WTC11 (cell line): Measurements from ENCODE around the gene HMGCL. TPM values are rescaled to one million over a fixed set of nuclear protein-coding genes. Genes with fewer than 3 reads are reported as not detected.

Experiments
- CTCF ChIP-seq: fragments of 200-600 bp; IDR thresholded peaks from 2 replicates; pipeline ENCODE4 v1.8.0; 2022; ENCODE audit warnings: antibody characterized with exemption
- E2F4 ChIP-seq: sonication (generic); formaldehyde crosslinking; IDR thresholded peaks from 2 replicates; pipeline ENCODE4 v1.8.1; 2022; ENCODE audit warnings: low read depth, mild to moderate bottlenecking, moderate library complexity, missing genetic modification reagents, borderline replicate concordance
- ELF4 ChIP-seq: sonication (generic); formaldehyde crosslinking; IDR thresholded peaks from 2 replicates; pipeline ENCODE4 v1.8.1; 2022; ENCODE audit warnings: low read depth, mild to moderate bottlenecking, moderate library complexity, missing genetic modification reagents
- FOXJ3 ChIP-seq: sonication (generic); formaldehyde crosslinking; IDR thresholded peaks from 2 replicates; pipeline ENCODE4 v1.9.0; 2021; ENCODE audit warnings: missing genetic modification reagents, mild to moderate bottlenecking, borderline replicate concordance
- GABPB1 ChIP-seq: sonication (generic); formaldehyde crosslinking; IDR thresholded peaks from 2 replicates; pipeline ENCODE4 v1.8.1; 2023; ENCODE audit warnings: mild to moderate bottlenecking, missing genetic modification reagents
- GRHL2 ChIP-seq: fragments of 250-450 bp; sonication (Bioruptor Pico); IDR thresholded peaks from 2 replicates; pipeline ENCODE4 v1.8.0; 2022; ENCODE audit warnings: mild to moderate bottlenecking, moderate library complexity; ENCODE audit not compliant: insufficient replicate concordance, severe bottlenecking
- HMGA2 ChIP-seq: fragments of 250-450 bp; sonication (Bioruptor Pico); IDR thresholded peaks from 2 replicates; pipeline ENCODE4 v1.4.0; 2021; ENCODE audit warnings: mild to moderate bottlenecking, moderate library complexity
- MXD4 ChIP-seq: fragments of 250-450 bp; sonication (Bioruptor Pico); IDR thresholded peaks from 2 replicates; pipeline ENCODE4 v1.8.0; 2021; ENCODE audit warnings: mild to moderate bottlenecking, moderate library complexity, borderline replicate concordance
- NFATC4 ChIP-seq: fragments of 250-450 bp; sonication (Bioruptor Pico); IDR thresholded peaks from 2 replicates; pipeline ENCODE4 v1.9.0; 2021; ENCODE audit warnings: mild to moderate bottlenecking
- NFE2L1 ChIP-seq: sonication (generic); formaldehyde crosslinking; IDR thresholded peaks from 2 replicates; pipeline ENCODE4 v1.8.1; 2023; ENCODE audit warnings: missing genetic modification reagents
- PRDM15 ChIP-seq: sonication (generic); formaldehyde crosslinking; IDR thresholded peaks from 2 replicates; pipeline ENCODE4 v1.8.0; 2022; ENCODE audit warnings: missing genetic modification reagents
- PREB ChIP-seq: sonication (generic); formaldehyde crosslinking; IDR thresholded peaks from 2 replicates; pipeline ENCODE4 v1.8.1; 2022; ENCODE audit warnings: mild to moderate bottlenecking, missing genetic modification reagents, moderate library complexity, borderline replicate concordance
- PRRX2 ChIP-seq: fragments of 250-450 bp; sonication (Bioruptor Pico); IDR thresholded peaks from 2 replicates; pipeline ENCODE4 v1.8.0; 2021; ENCODE audit warnings: mild to moderate bottlenecking
- RORB ChIP-seq: fragments of 250-450 bp; sonication (Bioruptor Pico); IDR thresholded peaks from 2 replicates; pipeline ENCODE4 v1.9.0; 2021; ENCODE audit warnings: mild to moderate bottlenecking
- TEAD1 ChIP-seq: sonication (generic); formaldehyde crosslinking; IDR thresholded peaks from 2 replicates; pipeline ENCODE4 v1.8.0; 2022; ENCODE audit warnings: mild to moderate bottlenecking, missing genetic modification reagents
- TEAD4 ChIP-seq: sonication (generic); formaldehyde crosslinking; IDR thresholded peaks from 2 replicates; pipeline ENCODE4 v1.8.0; 2022; ENCODE audit warnings: mild to moderate bottlenecking, missing genetic modification reagents
- USF2 ChIP-seq: sonication (generic); formaldehyde crosslinking; IDR thresholded peaks from 2 replicates; pipeline ENCODE4 v1.8.1; 2023; ENCODE audit warnings: mild to moderate bottlenecking, missing genetic modification reagents, moderate library complexity
- ZMAT4 ChIP-seq: fragments of 250-450 bp; sonication (Bioruptor Pico); IDR thresholded peaks from 2 replicates; pipeline ENCODE4 v1.9.0; 2021; ENCODE audit warnings: mild to moderate bottlenecking
- ZNF219 ChIP-seq: sonication (generic); formaldehyde crosslinking; IDR thresholded peaks from 2 replicates; pipeline ENCODE4 v1.8.0; 2023; ENCODE audit warnings: missing genetic modification reagents, mild to moderate bottlenecking, borderline replicate concordance
- ZNF281 ChIP-seq: sonication (generic); formaldehyde crosslinking; IDR thresholded peaks from 2 replicates; pipeline ENCODE4 v1.8.0; 2023; ENCODE audit warnings: mild to moderate bottlenecking, missing genetic modification reagents
- ZNF532 ChIP-seq: fragments of 250-450 bp; sonication (Bioruptor Pico); IDR thresholded peaks from 2 replicates; pipeline ENCODE4 v1.9.0; 2021; ENCODE audit warnings: mild to moderate bottlenecking, borderline replicate concordance
- ZNF671 ChIP-seq: fragments of 250-450 bp; sonication (Bioruptor Pico); IDR thresholded peaks from 2 replicates; pipeline ENCODE4 v1.8.0; 2021; ENCODE audit warnings: mild to moderate bottlenecking
- total RNA-seq: library from RNA; stranded (reverse); gene quantifications from 3 replicates; pipeline ENCODE4 v1.2.3, GENCODE V29; 2021

HMGCL gene
- total RNA-seq, 1 experiment from 2014 or later: 22.7 TPM

GRCh38 chr1:23777979-23778814 is 47.0 kb downstream of the HMGCL start, which contains the start of gene PITHD1 (continued):
- TF ChIP-seq ZNF219 (CRISPR knock-in tag) (no peak; the same call in 1 of the 2 replicates), FOXJ3 (CRISPR knock-in tag) (no peak), GABPB1 (CRISPR knock-in tag) (0 out of 2 replicates have a peak, but pooled peaks have one; percentile 26), PREB (CRISPR knock-in tag) (no peak; the same call in 1 of the 2 replicates), ZNF281 (CRISPR knock-in tag) (no peak), RORB (no peak), PRRX2 (CRISPR knock-in tag) (0 out of 2 replicates have a peak, but pooled peaks have one; percentile 55), E2F4 (CRISPR knock-in tag) (peak; percentile 74; the same call in 1 of the 2 replicates), USF2 (CRISPR knock-in tag) (no peak), ZNF671 (CRISPR knock-in tag) (no peak), PRDM15 (CRISPR knock-in tag) (no peak), HMGA2 (CRISPR knock-in tag) (no peak), GRHL2 (CRISPR knock-in tag) (no peak), ZNF532 (CRISPR knock-in tag) (no peak), CTCF (no peak), MXD4 (CRISPR knock-in tag) (no peak), NFATC4 (no peak), TEAD1 (0 out of 2 replicates have a peak, but pooled peaks have one; percentile 27), ZMAT4 (CRISPR knock-in tag) (no peak), TEAD4 (CRISPR knock-in tag) (no peak), ELF4 (CRISPR knock-in tag) (no peak), NFE2L1 (peak; percentile 37; the same call in 1 of the 2 replicates)
